A204.1 (cell line): Measurements from ENCODE around the gene BHLHE40.

Experiments
- FAIRE-seq: peaks from 2 replicates; lab custom pipeline; 2012; peaks lifted over from hg19 to GRCh38; lab: Jason Lieb, UNC

Gene BHLHE40

GRCh38 chr3:4983739-4984510 is 4.7 kb downstream of the BHLHE40 start:
- FAIRE-seq, result no peak

- FAIRE-seq, result no peak
Observed at GRCh38 chr3:4984511-4984864, 5.3 kb downstream of the BHLHE40 start.

GRCh38 chr3:4985330-4986174 is 6.3 kb downstream of the BHLHE40 start:
- no peak for FAIRE-seq

GRCh38 chr3:4986175-4986781 is 7.0 kb downstream of the BHLHE40 start:
- no peak for FAIRE-seq

- FAIRE-seq, result no peak
Observed at GRCh38 chr3:4986782-4987537, 7.7 kb downstream of the BHLHE40 start.

- FAIRE-seq, result no peak
Observed at GRCh38 chr3:4987538-4988296, 8.5 kb downstream of the BHLHE40 start.

- no peak for FAIRE-seq
Observed at GRCh38 chr3:4988983-4989834, 10.0 kb downstream of the BHLHE40 start.

GRCh38 chr3:4990069-4990468 is 10.8 kb downstream of the BHLHE40 start:
- no peak for FAIRE-seq

GRCh38 chr3:4992118-4992517 is 12.9 kb downstream of the BHLHE40 start:
- FAIRE-seq, result no peak

- FAIRE-seq, result no peak
Observed at GRCh38 chr3:4993276-4994143, 14.3 kb downstream of the BHLHE40 start.

GRCh38 chr3:4994144-4994730 is 15.0 kb downstream of the BHLHE40 start:
- FAIRE-seq, result no peak

- no peak for FAIRE-seq
Observed at GRCh38 chr3:4994823-4995499, 15.7 kb downstream of the BHLHE40 start.

GRCh38 chr3:4995500-4996053 is 16.3 kb downstream of the BHLHE40 start:
- FAIRE-seq, result no peak

GRCh38 chr3:4996223-4996765 is 17.1 kb downstream of the BHLHE40 start:
- no peak for FAIRE-seq

GRCh38 chr3:4996771-4997291 is 17.6 kb downstream of the BHLHE40 start:
- FAIRE-seq, result no peak

GRCh38 chr3:4997946-4998345 is 18.7 kb downstream of the BHLHE40 start:
- no peak for FAIRE-seq

- FAIRE-seq, result no peak
Observed at GRCh38 chr3:4999531-5000184, 20.4 kb downstream of the BHLHE40 start.
